Smooth muscle cell (in vitro differentiated cells): ENCODE measurements around the gene ARHGEF11. TPM values are rescaled to one million over a fixed set of nuclear protein-coding genes. Genes with fewer than 3 reads are reported as not detected.

Experiments used
- DNase-seq: peaks from one replicate; lab custom pipeline; 2025; ENCODE audit not compliant: unreplicated experiment; lab: John Stamatoyannopoulos, UW
- H2AFZ ChIP-seq: fragments of 200-600 bp; sonication (generic); 2 replicates; pipeline ENCODE4 v1.6.0; 2016; ENCODE audit warnings: antibody characterized with exemption, low read depth, mild to moderate bottlenecking
- H3F3A ChIP-seq: fragments of 200-600 bp; sonication (generic); 2 replicates; pipeline ENCODE4 v1.6.0; 2017; ENCODE audit warnings: antibody characterized with exemption, low read depth
- H3K27ac ChIP-seq: fragments of 200-600 bp; sonication (generic); 2 replicates; pipeline ENCODE4 v1.5.1; 2016; ENCODE audit warnings: low read depth, mild to moderate bottlenecking
- H3K27me3 ChIP-seq: fragments of 200-600 bp; sonication (generic); 2 replicates; pipeline ENCODE4 v1.6.1; 2016; ENCODE audit warnings: low read depth, mild to moderate bottlenecking
- H3K36me3 ChIP-seq: fragments of 200-600 bp; sonication (generic); 2 replicates; pipeline ENCODE4 v1.5.1; 2016; ENCODE audit warnings: low read depth
- H3K4me1 ChIP-seq: fragments of 200-600 bp; sonication (generic); 2 replicates; pipeline ENCODE4 v1.5.1; 2016; ENCODE audit warnings: low read depth
- H3K4me2 ChIP-seq: fragments of 200-600 bp; sonication (generic); 2 replicates; pipeline ENCODE4 v1.6.0; 2016; ENCODE audit warnings: mild to moderate bottlenecking
- H3K4me3 ChIP-seq: fragments of 200-600 bp; sonication (generic); 2 replicates; pipeline ENCODE4 v1.5.1; 2016; ENCODE audit warnings: mild to moderate bottlenecking
- H3K79me2 ChIP-seq: fragments of 200-600 bp; sonication (generic); 2 replicates; pipeline ENCODE4 v1.6.0; 2016; ENCODE audit warnings: low read depth, mild to moderate bottlenecking
- H3K9ac ChIP-seq: fragments of 200-600 bp; sonication (generic); 2 replicates; pipeline ENCODE4 v1.6.0; 2016; ENCODE audit warnings: low read depth
- H3K9me3 ChIP-seq: fragments of 200-600 bp; sonication (generic); replicated peaks from 2 replicates; pipeline ENCODE4 v1.5.1; 2016; ENCODE audit warnings: low read depth
- H4K20me1 ChIP-seq: fragments of 200-600 bp; sonication (generic); 2 replicates; pipeline ENCODE4 v1.6.0; 2016; ENCODE audit warnings: low read depth
- WGBS: methylation state at CpG from one replicate; pipeline ENCODE4 v1.1.7; 2016; ENCODE audit warnings: low lambda C conversion rate; 5-methylcytosine and 5-hydroxymethylcytosine counted together
- polyA plus RNA-seq: library from polyadenylated mRNA; unstranded; fragments of >200 nt; fragmentation: Nextera tagmentation; extraction: Ambion mirVana; gene quantifications from 2 replicates; pipeline ENCODE4 v1.2.1, GENCODE V29; 2016
- total RNA-seq: library from RNA; depleted of rRNA; stranded (reverse); fragments of >200 nt; gene quantifications from 2 replicates; pipeline ENCODE4 v1.2.3, GENCODE V29; 2014
- TF ChIP-seq, protein P1 (sequence below): fragments of 200-600 bp; sonication (generic); IDR thresholded peaks from 2 replicates; pipeline ENCODE4 v1.5.1; 2017; ENCODE audit warnings: borderline replicate concordance, mild to moderate bottlenecking, antibody characterized with exemption; ENCODE audit not compliant: insufficient read depth, poor library complexity, severe bottlenecking

The ARHGEF11 gene
- total and polyA plus RNA-seq, 2 experiments from 2014 or later: 15.1 to 20.1 TPM

DNA sequence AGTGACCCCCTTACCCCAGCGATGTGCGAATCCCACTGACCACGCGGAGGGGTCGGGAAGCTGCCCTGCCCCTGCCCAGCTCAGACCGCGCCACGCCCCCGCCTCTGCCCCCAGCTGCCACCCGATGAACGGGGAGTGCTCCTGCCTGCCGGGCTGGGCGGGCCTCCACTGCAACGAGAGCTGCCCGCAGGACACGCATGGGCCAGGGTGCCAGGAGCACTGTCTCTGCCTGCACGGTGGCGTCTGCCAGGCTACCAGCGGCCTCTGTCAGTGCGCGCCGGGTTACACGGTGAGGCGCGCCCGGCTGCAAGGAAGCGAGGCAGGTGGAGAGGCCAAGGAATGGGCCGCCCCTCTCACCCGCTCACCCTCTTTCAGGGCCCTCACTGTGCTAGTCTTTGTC lies 137.0 kb downstream of the ARHGEF11 start:
- H3K36me3 ChIP-seq: no peaks in the 10 kb centered on the region
- H3K27ac ChIP-seq: no peak overlapping the region
- H3K4me1 ChIP-seq: no peaks in the 10 kb centered on the region
- H3K79me2 ChIP-seq: no peaks in the 10 kb centered on the region
- no peaks in the 10 kb centered on the region for H3K9me3 ChIP-seq
- WGBS: 98% methylated on average over 27 of the region's 29 CpGs
- no peak overlapping the region for H3K4me2 ChIP-seq
- H3K27me3 ChIP-seq: no peaks in the 10 kb centered on the region
- no peak overlapping the region for H3K4me3 ChIP-seq
- no peaks in the 10 kb centered on the region for H4K20me1 ChIP-seq
- DNase-seq: no peak
- no peak overlapping the region for H2AFZ ChIP-seq
- no peak overlapping the region for H3K9ac ChIP-seq
- peaks cover 6% of the 10 kb centered on the region for H3F3A ChIP-seq
- TF ChIP-seq, protein P1, sequence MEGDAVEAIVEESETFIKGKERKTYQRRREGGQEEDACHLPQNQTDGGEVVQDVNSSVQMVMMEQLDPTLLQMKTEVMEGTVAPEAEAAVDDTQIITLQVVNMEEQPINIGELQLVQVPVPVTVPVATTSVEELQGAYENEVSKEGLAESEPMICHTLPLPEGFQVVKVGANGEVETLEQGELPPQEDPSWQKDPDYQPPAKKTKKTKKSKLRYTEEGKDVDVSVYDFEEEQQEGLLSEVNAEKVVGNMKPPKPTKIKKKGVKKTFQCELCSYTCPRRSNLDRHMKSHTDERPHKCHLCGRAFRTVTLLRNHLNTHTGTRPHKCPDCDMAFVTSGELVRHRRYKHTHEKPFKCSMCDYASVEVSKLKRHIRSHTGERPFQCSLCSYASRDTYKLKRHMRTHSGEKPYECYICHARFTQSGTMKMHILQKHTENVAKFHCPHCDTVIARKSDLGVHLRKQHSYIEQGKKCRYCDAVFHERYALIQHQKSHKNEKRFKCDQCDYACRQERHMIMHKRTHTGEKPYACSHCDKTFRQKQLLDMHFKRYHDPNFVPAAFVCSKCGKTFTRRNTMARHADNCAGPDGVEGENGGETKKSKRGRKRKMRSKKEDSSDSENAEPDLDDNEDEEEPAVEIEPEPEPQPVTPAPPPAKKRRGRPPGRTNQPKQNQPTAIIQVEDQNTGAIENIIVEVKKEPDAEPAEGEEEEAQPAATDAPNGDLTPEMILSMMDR: no peak

DNA sequence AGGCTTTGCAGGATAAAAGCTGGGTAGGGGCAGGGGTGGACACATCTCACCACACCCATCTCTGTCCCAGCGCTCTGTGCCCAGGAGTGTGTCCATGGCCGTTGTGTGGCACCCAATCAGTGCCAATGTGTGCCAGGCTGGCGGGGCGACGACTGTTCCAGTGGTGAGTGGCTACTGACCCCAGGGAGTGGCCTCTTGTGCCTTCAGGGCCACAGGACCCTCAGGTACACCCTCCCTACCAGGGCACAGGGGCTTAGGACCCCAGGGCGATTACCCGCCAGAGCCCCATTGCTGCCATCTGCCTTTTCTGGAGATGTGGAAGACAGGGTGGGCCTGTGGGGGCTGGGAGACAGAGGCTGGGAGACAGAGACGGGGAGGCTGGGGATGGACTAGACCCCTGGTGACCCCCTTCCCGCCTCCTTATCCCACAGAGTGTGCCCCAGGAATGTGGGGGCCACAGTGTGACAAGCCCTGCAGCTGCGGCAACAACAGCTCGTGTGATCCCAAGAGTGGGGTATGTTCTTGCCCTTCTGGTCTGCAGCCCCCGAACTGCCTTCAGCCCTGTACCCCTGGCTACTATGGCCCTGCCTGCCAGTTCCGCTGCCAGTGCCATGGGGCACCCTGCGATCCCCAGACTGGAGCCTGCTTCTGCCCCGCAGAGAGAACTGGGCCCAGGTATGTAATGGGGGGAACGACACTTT lies 139.2 kb downstream of the ARHGEF11 start:
- Histone ChIP-seq H4K20me1 (no peaks in the 10 kb centered on the region), H3K36me3 (no peaks in the 10 kb centered on the region), H3K9me3 (no peaks in the 10 kb centered on the region), H3F3A (no peaks in the 10 kb centered on the region), H3K4me2 (no peak overlapping the region), H3K79me2 (no peaks in the 10 kb centered on the region), H2AFZ (no peak overlapping the region), H3K9ac (no peak overlapping the region), H3K4me3 (no peak overlapping the region), H3K27me3 (no peaks in the 10 kb centered on the region), H3K4me1 (no peaks in the 10 kb centered on the region), H3K27ac (no peak overlapping the region)
- TF ChIP-seq, protein P1: no peak
- DNase-seq: no peak
- WGBS: 98% methylated on average over 15 of the region's 16 CpGs

DNA sequence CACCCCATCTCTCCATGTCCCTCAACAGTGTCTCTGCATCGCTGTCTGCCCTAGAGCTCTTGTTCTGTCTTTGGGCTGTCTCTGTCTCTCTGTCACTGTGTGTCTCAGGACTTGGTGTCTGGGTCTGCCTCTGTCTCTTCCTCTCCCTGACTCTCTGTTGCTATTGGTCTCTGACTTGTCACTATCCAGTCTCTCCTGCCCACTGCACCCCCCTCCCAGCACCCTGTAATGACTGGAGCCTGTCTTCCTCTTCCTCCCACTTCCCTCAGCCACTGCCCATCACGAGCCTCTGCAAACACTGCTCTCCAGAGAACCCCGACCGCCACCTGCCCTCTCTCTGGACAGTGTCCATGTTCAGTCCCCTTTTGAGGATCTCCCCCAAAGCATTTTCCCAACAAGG lies 139.9 kb downstream of the ARHGEF11 start:
- Histone ChIP-seq H3K4me3 (no peak overlapping the region), H4K20me1 (no peaks in the 10 kb centered on the region), H3K36me3 (no peaks in the 10 kb centered on the region), H2AFZ (no peak overlapping the region), H3K9me3 (no peaks in the 10 kb centered on the region), H3K79me2 (no peaks in the 10 kb centered on the region), H3K4me2 (no peak overlapping the region), H3F3A (no peaks in the 10 kb centered on the region), H3K27me3 (no peaks in the 10 kb centered on the region), H3K9ac (no peak overlapping the region), H3K27ac (no peak overlapping the region), H3K4me1 (no peaks in the 10 kb centered on the region)
- no peak for DNase-seq
- 65% methylated on average over 4 of the region's 4 CpGs for WGBS
- TF ChIP-seq, protein P1: no peak

DNA sequence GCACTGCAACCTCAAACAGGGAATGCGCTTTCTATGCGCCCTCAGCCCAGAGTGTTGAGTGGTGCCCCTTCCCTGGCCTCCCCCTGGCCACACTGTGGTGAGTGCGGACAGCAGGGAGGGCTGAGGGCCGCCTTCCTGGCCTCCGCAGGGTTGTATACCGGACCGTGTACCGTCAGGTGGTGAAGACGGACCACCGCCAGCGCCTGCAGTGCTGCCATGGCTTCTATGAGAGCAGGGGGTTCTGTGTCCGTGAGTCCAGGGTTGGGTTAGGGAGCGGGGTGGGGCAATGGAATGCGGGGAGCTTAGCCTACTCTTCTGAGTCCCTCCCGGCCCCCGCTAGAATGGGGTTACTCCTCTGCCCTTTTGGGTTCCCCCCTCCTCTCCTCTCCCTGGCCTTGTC lies 140.4 kb downstream of the ARHGEF11 start:
- Histone ChIP-seq H2AFZ (no peak overlapping the region), H3K79me2 (no peaks in the 10 kb centered on the region), H3K4me3 (no peak overlapping the region), H4K20me1 (no peaks in the 10 kb centered on the region), H3K4me1 (no peaks in the 10 kb centered on the region), H3K9ac (no peak overlapping the region), H3F3A (no peaks in the 10 kb centered on the region), H3K4me2 (no peak overlapping the region), H3K27me3 (no peaks in the 10 kb centered on the region), H3K27ac (no peak overlapping the region), H3K36me3 (no peaks in the 10 kb centered on the region), H3K9me3 (no peaks in the 10 kb centered on the region)
- DNase-seq: no peak
- WGBS: 93% methylated on average over 16 of the region's 16 CpGs
- TF ChIP-seq, protein P1: no peak
